HG02759 (cell line): Measurements from ENCODE around the gene CRIP2.

ENCODE experiments used
- ATAC-seq: cut with Tn5 transposase; IDR thresholded peaks from one replicate; pipeline ENCODE4 v1.9.1; 2021; ENCODE audit warnings: mild to moderate bottlenecking, moderate library complexity; ENCODE audit not compliant: unreplicated experiment

CRIP2 gene

GRCh38 chr14:105526776-105527380, 52.3 kb downstream of the CRIP2 start:
- no peak for ATAC-seq

DNA sequence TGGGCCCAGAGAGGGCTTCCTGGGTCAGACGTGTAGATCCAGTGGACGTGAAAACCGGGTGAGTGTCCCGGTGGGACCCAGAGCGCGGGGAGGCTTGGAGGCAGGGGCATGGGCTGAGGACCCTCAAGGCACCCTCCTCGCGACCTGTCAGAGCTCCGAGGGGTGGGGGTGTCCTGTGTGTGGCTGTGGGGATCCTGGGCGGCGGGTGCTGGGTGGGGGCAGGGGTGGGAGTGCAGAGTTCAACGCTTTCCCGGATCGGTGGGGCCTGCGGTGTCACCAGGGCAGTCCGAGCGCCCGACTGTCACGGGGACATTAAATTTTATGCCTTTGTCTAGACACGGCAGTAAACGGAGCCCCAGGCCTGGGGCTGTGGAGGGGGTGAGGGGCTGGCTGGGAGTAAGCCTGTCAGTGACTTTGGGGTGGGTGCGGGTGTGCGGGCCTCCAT, 52.8 kb downstream of the CRIP2 start:
- ATAC-seq = no peak

GRCh38 chr14:105527826-105528585, 53.4 kb downstream of the CRIP2 start:
- ATAC-seq = peak; percentile 51

DNA sequence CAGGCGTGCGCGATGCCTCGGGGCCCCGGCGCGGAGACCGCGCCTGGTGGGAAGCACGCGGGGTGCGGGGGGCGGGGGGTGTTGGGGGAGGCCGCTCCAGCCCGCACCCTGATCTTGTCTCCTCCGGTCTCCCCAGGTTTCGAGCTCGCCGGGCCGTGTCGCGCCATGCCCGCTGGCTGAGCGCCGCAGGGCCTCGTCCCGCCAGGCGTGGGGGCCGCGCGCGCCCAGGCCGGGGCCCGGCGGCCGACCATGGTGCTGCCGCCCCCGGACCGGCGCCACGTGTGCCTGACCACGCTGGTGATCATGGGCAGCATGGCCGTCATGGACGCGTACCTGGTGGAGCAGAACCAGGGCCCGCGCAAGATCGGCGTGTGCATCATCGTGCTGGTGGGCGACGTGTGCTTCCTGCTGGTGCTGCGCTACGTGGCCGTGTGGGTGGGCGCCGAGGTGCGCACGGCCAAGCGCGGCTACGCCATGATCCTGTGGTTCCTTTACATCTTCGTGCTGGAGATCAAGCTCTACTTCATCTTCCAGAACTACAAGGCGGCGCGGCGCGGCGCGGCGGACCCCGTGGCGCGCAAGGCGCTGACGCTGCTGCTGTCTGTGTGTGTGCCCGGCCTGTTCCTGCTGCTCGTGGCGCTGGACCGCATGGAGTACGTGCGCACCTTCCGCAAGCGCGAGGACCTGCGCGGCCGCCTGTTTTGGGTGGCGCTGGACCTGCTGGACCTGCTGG, 54.1 kb downstream of the CRIP2 start:
- peak; percentile 2 for ATAC-seq

- no peak for ATAC-seq
These were observed 54.6 kb downstream of the CRIP2 start for GRCh38 chr14:105529319-105529568.
